Astrocyte (in vitro differentiated cells and primary cell): Measurements from ENCODE around the gene CSF1R. TPM values are rescaled to one million over a fixed set of nuclear protein-coding genes. Genes with fewer than 3 reads are reported as not detected.

Experiments
- DNase-seq: peaks from one replicate; pipeline ENCODE4 v3.0.0-alpha.2; 2010; ENCODE audit warnings: low read depth
- FAIRE-seq: peaks from 2 replicates; lab custom pipeline; 2011; peaks lifted over from hg19 to GRCh38; lab: Jason Lieb, UNC
- H2AFZ ChIP-seq: 2 replicates; pipeline ENCODE4 v1.6.0; 2012; ENCODE audit warnings: low read depth, low read length, inconsistent platforms
- H3K27ac ChIP-seq: 2 replicates; pipeline ENCODE4 v1.5.1; 2011; ENCODE audit warnings: low read depth, low read length, inconsistent platforms
- H3K27me3 ChIP-seq: 2 replicates; pipeline ENCODE4 v1.6.0; 2011; ENCODE audit warnings: low read length, inconsistent platforms; ENCODE audit not compliant: insufficient read depth
- H3K36me3 ChIP-seq: 2 replicates; pipeline ENCODE4 v1.5.1; 2011; ENCODE audit warnings: low read length, inconsistent platforms; ENCODE audit not compliant: insufficient read depth
- H3K4me1 ChIP-seq: 2 replicates; pipeline ENCODE4 v1.5.1; 2011; ENCODE audit warnings: low read length, inconsistent platforms; ENCODE audit not compliant: insufficient read depth
- H3K4me2 ChIP-seq: 2 replicates; pipeline ENCODE4 v1.6.0; 2012; ENCODE audit warnings: low read length, inconsistent platforms
- H3K4me3 ChIP-seq: 2 replicates; pipeline ENCODE4 v1.5.1; 2011; ENCODE audit warnings: low read depth, mild to moderate bottlenecking, low read length, inconsistent platforms; ENCODE audit not compliant: insufficient read depth
- H3K79me2 ChIP-seq: 2 replicates; pipeline ENCODE4 v1.6.0; 2012; ENCODE audit warnings: mild to moderate bottlenecking, low read length, inconsistent platforms; ENCODE audit not compliant: insufficient read depth
- H3K9ac ChIP-seq: 2 replicates; pipeline ENCODE4 v1.6.0; 2012; ENCODE audit warnings: mild to moderate bottlenecking, low read length, inconsistent platforms
- H3K9me3 ChIP-seq: 2 replicates; pipeline ENCODE4 v1.5.1; 2012; ENCODE audit warnings: low read depth, mild to moderate bottlenecking, low read length, inconsistent platforms; ENCODE audit not compliant: insufficient read depth
- H4K20me1 ChIP-seq: 2 replicates; pipeline ENCODE4 v1.6.0; 2012; ENCODE audit warnings: low read length, inconsistent platforms; ENCODE audit not compliant: insufficient read depth
- H3K27ac Mint-ChIP-seq: one replicate; pipeline ENCODE4 v1.8.0; 2021; ENCODE audit warnings: mild to moderate bottlenecking, mixed read lengths; ENCODE audit not compliant: unreplicated experiment
- H3K27me3 Mint-ChIP-seq: one replicate; pipeline ENCODE4 v1.8.0; 2021; ENCODE audit warnings: low read depth, mixed read lengths; ENCODE audit not compliant: unreplicated experiment
- H3K36me3 Mint-ChIP-seq: one replicate; pipeline ENCODE4 v1.8.0; 2021; ENCODE audit warnings: low read depth, mixed read lengths; ENCODE audit not compliant: unreplicated experiment
- H3K4me1 Mint-ChIP-seq: one replicate; pipeline ENCODE4 v1.8.0; 2021; ENCODE audit warnings: low read depth, mixed read lengths; ENCODE audit not compliant: unreplicated experiment
- H3K4me3 Mint-ChIP-seq: one replicate; pipeline ENCODE4 v1.8.0; 2021; ENCODE audit warnings: mild to moderate bottlenecking, moderate library complexity, mixed read lengths; ENCODE audit not compliant: unreplicated experiment
- H3K9me3 Mint-ChIP-seq: one replicate; pipeline ENCODE4 v1.8.0; 2021; ENCODE audit warnings: mild to moderate bottlenecking, mixed read lengths; ENCODE audit not compliant: unreplicated experiment
- EZH2 ChIP-seq: IDR thresholded peaks from 2 replicates; pipeline ENCODE4 v1.6.1; 2012; ENCODE audit warnings: mild to moderate bottlenecking, low read length, inconsistent platforms; ENCODE audit not compliant: insufficient read depth
- total RNA-seq: library from RNA; stranded (reverse); gene quantifications from 2 replicates; pipeline ENCODE4 v1.2.1, GENCODE V29; 2021
- TF ChIP-seq, protein P1 (sequence below): IDR thresholded peaks from 2 replicates; pipeline ENCODE4 v1.5.1; 2011; ENCODE audit warnings: low read depth, mild to moderate bottlenecking, inconsistent platforms, low read length, moderate library complexity; ENCODE audit not compliant: insufficient read depth

CSF1R gene
- total RNA-seq, 1 donor from 2014 or later: 1.4 TPM

GRCh38 chr5:150069672-150070627 lies 16.4 kb downstream of the CSF1R start:
- Histone ChIP-seq H3K4me2 (no peak overlapping the region), H4K20me1 (no peaks in the 10 kb centered on the region), H3K36me3 (no peaks in the 10 kb centered on the region), H3K27me3 (no peaks in the 10 kb centered on the region), H3K27ac (no peak overlapping the region), H3K4me3 (no peak overlapping the region), H3K4me1 (peaks cover 37% of the 10 kb centered on the region), H3K9me3 (peaks cover 8% of the 10 kb centered on the region), H3K9ac (no peak overlapping the region), H2AFZ (no peak overlapping the region), H3K79me2 (no peaks in the 10 kb centered on the region)
- no peak for TF ChIP-seq EZH2
- TF ChIP-seq, protein P1, sequence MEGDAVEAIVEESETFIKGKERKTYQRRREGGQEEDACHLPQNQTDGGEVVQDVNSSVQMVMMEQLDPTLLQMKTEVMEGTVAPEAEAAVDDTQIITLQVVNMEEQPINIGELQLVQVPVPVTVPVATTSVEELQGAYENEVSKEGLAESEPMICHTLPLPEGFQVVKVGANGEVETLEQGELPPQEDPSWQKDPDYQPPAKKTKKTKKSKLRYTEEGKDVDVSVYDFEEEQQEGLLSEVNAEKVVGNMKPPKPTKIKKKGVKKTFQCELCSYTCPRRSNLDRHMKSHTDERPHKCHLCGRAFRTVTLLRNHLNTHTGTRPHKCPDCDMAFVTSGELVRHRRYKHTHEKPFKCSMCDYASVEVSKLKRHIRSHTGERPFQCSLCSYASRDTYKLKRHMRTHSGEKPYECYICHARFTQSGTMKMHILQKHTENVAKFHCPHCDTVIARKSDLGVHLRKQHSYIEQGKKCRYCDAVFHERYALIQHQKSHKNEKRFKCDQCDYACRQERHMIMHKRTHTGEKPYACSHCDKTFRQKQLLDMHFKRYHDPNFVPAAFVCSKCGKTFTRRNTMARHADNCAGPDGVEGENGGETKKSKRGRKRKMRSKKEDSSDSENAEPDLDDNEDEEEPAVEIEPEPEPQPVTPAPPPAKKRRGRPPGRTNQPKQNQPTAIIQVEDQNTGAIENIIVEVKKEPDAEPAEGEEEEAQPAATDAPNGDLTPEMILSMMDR: no peak
- Mint-ChIP-seq H3K27ac (no peak overlapping the region), H3K4me1 (peaks cover 32% of the 10 kb centered on the region), H3K36me3 (no peaks in the 10 kb centered on the region), H3K9me3 (peaks cover 5% of the 10 kb centered on the region), H3K4me3 (no peak overlapping the region), H3K27me3 (peaks cover 5% of the 10 kb centered on the region)
- FAIRE-seq (no peak), DNase-seq (no peak)

GRCh38 chr5:150068961-150069645 lies 17.3 kb downstream of the CSF1R start:
- DNase-seq (no peak), FAIRE-seq (no peak)
- no peaks in the 10 kb centered on the region for H4K20me1 ChIP-seq
- peaks cover 8% of the 10 kb centered on the region for H3K9me3 ChIP-seq
- no peaks in the 10 kb centered on the region for H3K27me3 ChIP-seq
- no peak overlapping the region for H3K4me2 ChIP-seq
- H3K4me1 ChIP-seq: peaks cover 45% of the 10 kb centered on the region
- H2AFZ ChIP-seq: no peak overlapping the region
- H3K27me3 Mint-ChIP-seq: peaks cover 5% of the 10 kb centered on the region
- H3K4me3 ChIP-seq: no peak overlapping the region
- no peaks in the 10 kb centered on the region for H3K36me3 Mint-ChIP-seq
- H3K79me2 ChIP-seq: no peaks in the 10 kb centered on the region
- TF ChIP-seq, protein P1: no peak
- no peak for TF ChIP-seq EZH2
- H3K36me3 ChIP-seq: no peaks in the 10 kb centered on the region
- peaks cover 40% of the 10 kb centered on the region for H3K4me1 Mint-ChIP-seq
- H3K27ac ChIP-seq: no peak overlapping the region
- H3K27ac Mint-ChIP-seq: no peak overlapping the region
- H3K9ac ChIP-seq: no peak overlapping the region
- peaks cover 5% of the 10 kb centered on the region for H3K9me3 Mint-ChIP-seq
- no peak overlapping the region for H3K4me3 Mint-ChIP-seq
